IMR-90 (cell line): ENCODE measurements around the gene SCGB1A1. TPM values are rescaled to one million over a fixed set of nuclear protein-coding genes. Genes with fewer than 3 reads are reported as not detected.

Experiments used
- ATAC-seq: fragments of 200-7000 bp; cut with Tn5 transposase; 2 replicates; pipeline ENCODE4 v1.9.1; 2020; ENCODE audit warnings: low read depth, mild to moderate bottlenecking, moderate library complexity
- BruUV-seq: library from RNA; stranded (reverse); fragments of 400-500 nt; replicated peaks from 2 replicates; lab custom pipeline; 2021; lab: Mats Ljungman, UMichigan
- CTCF ChIA-PET: fragments of 300-600 bp; formaldehyde crosslinking; extraction: SDS; loops from one replicate; lab custom pipeline; 2021; ENCODE audit warnings: antibody characterized with exemption; lab: Yijun Ruan, JAX
- POLR2A ChIA-PET: fragments of 300-600 bp; sonication (Branson Sonifier 250); formaldehyde crosslinking; loops from one replicate; lab custom pipeline; 2022; ENCODE audit warnings: antibody characterized with exemption; ENCODE audit not compliant: unreplicated experiment; lab: Charles Lee
- DNase-seq: peaks from one replicate; pipeline ENCODE4 v3.0.0; 2013
- H2AFZ ChIP-seq: replicated peaks from 2 replicates; pipeline ENCODE3; 2013; ENCODE audit warnings: low read length, mild to moderate bottlenecking; ENCODE audit not compliant: poor library complexity
- H2AK5ac ChIP-seq: 2 replicates; pipeline ENCODE4 v1.6.1; 2013; ENCODE audit warnings: low read depth, low read length, inconsistent platforms
- H2AK9ac ChIP-seq: replicated peaks from 2 replicates; pipeline ENCODE3; 2013; ENCODE audit warnings: mild to moderate bottlenecking, low read depth, low read length, moderate library complexity; ENCODE audit not compliant: poor library complexity
- H2BK120ac ChIP-seq: 2 replicates; pipeline ENCODE4 v1.6.1; 2013; ENCODE audit warnings: low read depth, low read length, inconsistent platforms
- H2BK15ac ChIP-seq: 3 replicates; pipeline ENCODE4 v1.6.1; 2013; ENCODE audit warnings: low read depth, low read length, inconsistent platforms
- H2BK20ac ChIP-seq: 2 replicates; pipeline ENCODE4 v1.6.1; 2013; ENCODE audit warnings: low read depth, mild to moderate bottlenecking, inconsistent platforms, low read length, moderate library complexity
- H2BK5ac ChIP-seq: 2 replicates; pipeline ENCODE4 v1.6.1; 2013; ENCODE audit warnings: mild to moderate bottlenecking, low read depth, low read length, inconsistent platforms; ENCODE audit not compliant: poor library complexity, severe bottlenecking
- H3K14ac ChIP-seq: replicated peaks from 2 replicates; pipeline ENCODE4 v1.6.1; 2013; ENCODE audit warnings: low read depth, low read length, inconsistent platforms
- H3K18ac ChIP-seq: 2 replicates; pipeline ENCODE4 v1.6.1; 2013; ENCODE audit warnings: low read depth, low read length, control low read depth
- H3K23ac ChIP-seq: 2 replicates; pipeline ENCODE4 v1.6.1; 2013; ENCODE audit warnings: low read depth, low read length, inconsistent platforms
- H3K27ac ChIP-seq: 2 replicates; pipeline ENCODE4 v1.5.1; 2013; ENCODE audit warnings: mild to moderate bottlenecking, control low read depth, low read length; ENCODE audit not compliant: insufficient read depth
- H3K27me3 ChIP-seq: 2 replicates; pipeline ENCODE4 v1.6.1; 2013; ENCODE audit warnings: low read length; ENCODE audit not compliant: control insufficient read depth, insufficient read depth
- H3K36me3 ChIP-seq: 2 replicates; pipeline ENCODE4 v1.6.1; 2013; ENCODE audit warnings: low read length, mixed read lengths; ENCODE audit not compliant: control insufficient read depth, insufficient read depth
- H3K4ac ChIP-seq: 2 replicates; pipeline ENCODE4 v1.6.1; 2013; ENCODE audit warnings: low read depth, low read length, inconsistent platforms
- H3K4me1 ChIP-seq: 2 replicates; pipeline ENCODE4 v1.6.1; 2013; ENCODE audit warnings: low read length, mixed read lengths; ENCODE audit not compliant: control insufficient read depth, insufficient read depth
- H3K4me2 ChIP-seq: 2 replicates; pipeline ENCODE4 v1.6.1; 2013; ENCODE audit warnings: low read depth, mild to moderate bottlenecking, control low read depth, low read length, moderate library complexity
- H3K4me3 ChIP-seq: 2 replicates; pipeline ENCODE4 v1.5.1; 2013; ENCODE audit warnings: low read depth, mild to moderate bottlenecking, control low read depth, low read length, moderate library complexity; ENCODE audit not compliant: insufficient read depth
- H3K56ac ChIP-seq: 2 replicates; pipeline ENCODE4 v1.6.1; 2013; ENCODE audit warnings: low read length, inconsistent platforms; ENCODE audit not compliant: insufficient read depth; ENCODE audit errors: extremely low read depth
- H3K79me1 ChIP-seq, 2 experiments: 2 replicates each; pipeline ENCODE4 v1.6.1; 2013; ENCODE audit warnings: low read length in 2 of 2, inconsistent platforms in 1 of 2, low read depth in 1 of 2
- H3K9ac ChIP-seq: 2 replicates; pipeline ENCODE4 v1.6.1; 2013; ENCODE audit warnings: low read depth, low read length, control low read depth
- H3K9me1 ChIP-seq: 2 replicates; pipeline ENCODE4 v1.6.1; 2013; ENCODE audit warnings: low read length, inconsistent platforms; ENCODE audit not compliant: insufficient read depth
- H3K9me3 ChIP-seq: 2 replicates; pipeline ENCODE4 v1.6.1; 2013; ENCODE audit warnings: low read length; ENCODE audit not compliant: control insufficient read depth, insufficient read depth
- H4K20me1 ChIP-seq: 2 replicates; pipeline ENCODE4 v1.6.1; 2013; ENCODE audit warnings: low read length, inconsistent platforms; ENCODE audit not compliant: insufficient read depth
- H4K5ac ChIP-seq: 2 replicates; pipeline ENCODE4 v1.6.1; 2013; ENCODE audit warnings: mild to moderate bottlenecking, low read depth, low read length, control low read depth
- H4K8ac ChIP-seq, 2 experiments: 2 replicates each; pipeline ENCODE4 v1.6.1; 2013; ENCODE audit warnings: low read depth in 2 of 2, low read length in 2 of 2, control low read depth in 1 of 2, inconsistent platforms in 1 of 2
- H4K91ac ChIP-seq: 2 replicates; pipeline ENCODE4 v1.6.1; 2013; ENCODE audit warnings: low read depth, low read length, inconsistent platforms; ENCODE audit not compliant: insufficient read depth
- BHLHE40 ChIP-seq: fragments of 150-350 bp; IDR thresholded peaks from 2 replicates; pipeline ENCODE4 v1.6.1; 2016; ENCODE audit warnings: mild to moderate bottlenecking, low read depth, low read length
- ELK1 ChIP-seq: fragments of 150-350 bp; IDR thresholded peaks from 2 replicates; pipeline ENCODE4 v1.6.1; 2016; ENCODE audit warnings: low read depth, mild to moderate bottlenecking, low read length, moderate library complexity, borderline replicate concordance
- FOS ChIP-seq: fragments of 150-350 bp; IDR thresholded peaks from 2 replicates; pipeline ENCODE4 v1.6.1; 2016; ENCODE audit warnings: low read depth, low read length
- MAFK ChIP-seq: IDR thresholded peaks from 2 replicates; pipeline ENCODE4 v1.6.1; 2012; ENCODE audit warnings: low read depth, low read length, improper control_type of control experiment
- MAZ ChIP-seq: IDR thresholded peaks from 2 replicates; pipeline ENCODE4 v1.6.1; 2012; ENCODE audit warnings: low read depth, mild to moderate bottlenecking, low read length, improper control_type of control experiment, moderate library complexity, borderline replicate concordance
- RAD21 ChIP-seq: IDR thresholded peaks from 2 replicates; pipeline ENCODE4 v1.6.1; 2012; ENCODE audit warnings: low read length, improper control_type of control experiment
- SMC3 ChIP-seq: fragments of 150-350 bp; IDR thresholded peaks from 2 replicates; pipeline ENCODE4 v1.6.1; 2016; ENCODE audit warnings: low read depth, mild to moderate bottlenecking, antibody characterized with exemption, low read length, moderate library complexity
- WGBS, 2 experiments: methylation state at CpG; one replicate each; pipeline versions ENCODE4 v1.1.5 to v1.1.7; 2013; ENCODE audit warnings: missing lambda C conversion rate in 2 of 2; ENCODE audit not compliant: insufficient read length in 1 of 2; ENCODE audit errors: extremely low coverage in 2 of 2; 5-methylcytosine and 5-hydroxymethylcytosine counted together
- dilution Hi-C: fragments of 300-500 bp; cut with HindIII; formaldehyde crosslinking; loops from one replicate; pipeline ENCODE4 v1.14.3; 2018; ENCODE audit warnings: low sequenced_read_pairs; ENCODE audit not compliant: unreplicated experiment
- in situ Hi-C: fragments of 300-500 bp; cut with MboI; formaldehyde crosslinking; loops from 3 replicates; pipeline ENCODE4 v1.14.3; 2019; ENCODE audit warnings: low sequenced_read_pairs, inconsistent platforms, mixed read lengths
- intact Hi-C: fragments of 100-400 bp; cut with micrococcal nuclease; formaldehyde crosslinking; loops from 2 replicates; pipeline ENCODE4 v1.10.0; 2022
- polyA plus RNA-seq, 3 experiments: library from polyadenylated mRNA; depleted of rRNA; stranded (reverse); fragments of >200 nt; gene quantifications; 2 replicates each; pipeline ENCODE4 v1.2.3, GENCODE V29; 2012; ENCODE audit warnings: low replicate concordance in 1 of 3
- total RNA-seq: library from RNA; depleted of rRNA; stranded (reverse); fragments of >200 nt; gene quantifications from 2 replicates; pipeline ENCODE4 v1.2.3, GENCODE V29; 2012
- TF ChIP-seq, protein P1 (sequence below): conservative IDR thresholded peaks from 2 replicates; pipeline ENCODE4 v1.5.1; 2012; ENCODE audit warnings: mild to moderate bottlenecking, low read depth, low read length, improper control_type of control experiment

SCGB1A1 gene
- total and polyA plus RNA-seq, 2 of the 4 experiments (the other 2 are of a cell fraction) = not detected

DNA sequence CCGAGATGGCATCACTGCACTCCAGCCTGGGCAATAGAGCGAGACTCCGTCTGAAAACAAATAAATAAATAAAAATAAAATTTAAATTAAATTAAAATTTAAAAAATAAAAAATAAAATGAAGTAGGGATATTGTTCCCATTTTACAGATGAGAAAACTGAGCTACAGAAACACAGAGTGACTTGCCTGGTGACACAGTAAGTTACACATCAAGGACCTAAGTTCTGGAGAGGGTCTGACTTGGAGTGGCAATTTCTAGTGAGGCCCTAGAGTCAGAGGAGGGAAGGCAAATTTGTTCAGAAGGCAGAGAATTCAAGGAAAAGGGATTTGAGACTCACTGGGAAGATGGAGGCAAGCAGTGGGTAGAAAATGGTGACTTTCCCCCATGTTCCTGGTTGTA lies 2.0 kb downstream of the SCGB1A1 start:
- Histone ChIP-seq H3K9me1 (no peaks in the 10 kb centered on the region), H3K4me3 (no peak overlapping the region), H3K27ac (no peak overlapping the region), H4K20me1 (no peaks in the 10 kb centered on the region), H3K9me3 (no peaks in the 10 kb centered on the region), H3K9ac (no peak overlapping the region), H2BK120ac (no peak overlapping the region), H2AK9ac (no peak overlapping the region), H3K4me2 (no peak overlapping the region), H3K14ac (no peak overlapping the region), H3K79me1 (peaks cover 0 to 5% of the 10 kb centered on the region in 2 experiments; a peak in 1 of 4 replicates), H3K4me1 (peaks cover 7% of the 10 kb centered on the region), H4K8ac (no peak overlapping the region), H2AK5ac (peak overlapping the region; percentile 58; the same call in 1 of the 2 replicates), H4K91ac (no peak overlapping the region), H3K23ac (no peak overlapping the region), H3K18ac (no peak overlapping the region), H3K36me3 (no peaks in the 10 kb centered on the region), H2BK20ac (no peak overlapping the region), H3K27me3 (no peaks in the 10 kb centered on the region), H2BK15ac (no peak overlapping the region), H2BK5ac (no peak overlapping the region), H3K56ac (no peak overlapping the region), H4K5ac (no peak overlapping the region), H2AFZ (no peak overlapping the region), H3K4ac (no peak overlapping the region)
- ChIA-PET CTCF (interaction anchor here (1.0 to 1.9 kb wide), 2 partner anchors 113 to 140 kb away, joined by 3 to 8 read pairs; no protein-coding TSS in a partner anchor), POLR2A (no interaction called here)
- ATAC-seq (no peak), DNase-seq (no peak)
- intact Hi-C loops = no loop called here
- dilution Hi-C loops = no loop called here
- no TSS peak for BruUV-seq
- in situ Hi-C loops = loop anchor here (5.0 kb wide), 1 partner anchor 131 kb away; no protein-coding TSS in a partner anchor
- no CpG with 5 or more reads among the region's 3 CpGs for WGBS, 2 experiments
- no peak for TF ChIP-seq SMC3
- no peak for TF ChIP-seq ELK1
- TF ChIP-seq FOS = no peak
- TF ChIP-seq RAD21 = no peak
- TF ChIP-seq, protein P1, sequence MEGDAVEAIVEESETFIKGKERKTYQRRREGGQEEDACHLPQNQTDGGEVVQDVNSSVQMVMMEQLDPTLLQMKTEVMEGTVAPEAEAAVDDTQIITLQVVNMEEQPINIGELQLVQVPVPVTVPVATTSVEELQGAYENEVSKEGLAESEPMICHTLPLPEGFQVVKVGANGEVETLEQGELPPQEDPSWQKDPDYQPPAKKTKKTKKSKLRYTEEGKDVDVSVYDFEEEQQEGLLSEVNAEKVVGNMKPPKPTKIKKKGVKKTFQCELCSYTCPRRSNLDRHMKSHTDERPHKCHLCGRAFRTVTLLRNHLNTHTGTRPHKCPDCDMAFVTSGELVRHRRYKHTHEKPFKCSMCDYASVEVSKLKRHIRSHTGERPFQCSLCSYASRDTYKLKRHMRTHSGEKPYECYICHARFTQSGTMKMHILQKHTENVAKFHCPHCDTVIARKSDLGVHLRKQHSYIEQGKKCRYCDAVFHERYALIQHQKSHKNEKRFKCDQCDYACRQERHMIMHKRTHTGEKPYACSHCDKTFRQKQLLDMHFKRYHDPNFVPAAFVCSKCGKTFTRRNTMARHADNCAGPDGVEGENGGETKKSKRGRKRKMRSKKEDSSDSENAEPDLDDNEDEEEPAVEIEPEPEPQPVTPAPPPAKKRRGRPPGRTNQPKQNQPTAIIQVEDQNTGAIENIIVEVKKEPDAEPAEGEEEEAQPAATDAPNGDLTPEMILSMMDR = no peak
- no peak for TF ChIP-seq MAFK
- TF ChIP-seq BHLHE40 = no peak
- TF ChIP-seq MAZ = no peak
